Left lung (tissue), 10 donors: ENCODE data around the gene RAVER2. TPM values are rescaled to one million over a fixed set of nuclear protein-coding genes. Genes with fewer than 3 reads are reported as not detected.

Experiments used
- ATAC-seq: fragments of 200-7000 bp; cut with Tn5 transposase; one replicate; pipeline ENCODE4 v1.9.1; 2020; ENCODE audit warnings: moderate library complexity
- DNase-seq, 4 donors: peaks; one replicate each; pipeline ENCODE4 v3.0.0-alpha.2; 2013 to 2020
- H3K27ac ChIP-seq, 2 donors: fragments of 200-600 bp; sonication (generic) in 1 of 2; one replicate each; pipeline versions ENCODE4 v1.5.0 to v1.8.0; 2020 to 2021
- H3K27me3 ChIP-seq, 2 donors: fragments of 200-600 bp; sonication (generic) in 1 of 2; one replicate each; pipeline versions ENCODE4 v1.5.0 to v1.8.0; 2020 to 2021
- H3K36me3 ChIP-seq, 2 donors: fragments of 200-600 bp; sonication (generic) in 1 of 2; one replicate each; pipeline versions ENCODE4 v1.5.0 to v1.8.0; 2020 to 2021
- H3K4me1 ChIP-seq, 2 donors: fragments of 200-600 bp; one replicate each; pipeline ENCODE4 v1.8.0; 2021
- H3K4me3 ChIP-seq, 2 donors: fragments of 200-600 bp; sonication (generic) in 1 of 2; one replicate each; pipeline versions ENCODE4 v1.5.0 to v1.8.0; 2020 to 2021; ENCODE audit warnings: mild to moderate bottlenecking in 1 of 2
- H3K9me3 ChIP-seq, 2 donors: fragments of 200-600 bp; sonication (generic) in 1 of 2; one replicate each; pipeline versions ENCODE4 v1.5.0 to v1.8.0; 2020 to 2021
- CTCF ChIP-seq, 2 donors: fragments of 200-600 bp; sonication (generic) in 1 of 2; IDR thresholded peaks; one replicate each; pipeline versions ENCODE4 v1.5.0 to v1.8.0; 2021; ENCODE audit warnings: antibody characterized with exemption in 2 of 2
- intact Hi-C, 2 donors: fragments of 100-400 bp; cut with DNase I; formaldehyde crosslinking; loops; one replicate each; pipeline versions ENCODE4 v1.11.2 to v1.14.2; 2022
- polyA plus RNA-seq, 6 donors: library from polyadenylated mRNA; unstranded; fragments of 120-200 nt; gene quantifications; one replicate each; pipeline ENCODE4 v1.2.1, GENCODE V29; 2013; ENCODE audit not compliant: insufficient read length in 6 of 6
- total RNA-seq, 2 donors: library from RNA; stranded (reverse); fragmentation: NEBNext Ultra II Directional; extraction: Animal tissue kit (Norgen Biotek cat#: 25700); gene quantifications; one replicate each; pipeline ENCODE4 v1.2.1, GENCODE V29; 2021
- donor health status: DM: no; HTN: yes; CAD: no.
- donor health status: DM: no; HTN: no; CAD: no.

Gene RAVER2
- total and polyA plus RNA-seq, 8 donors, result 13.3 to 37.8 (median 32.7) TPM

GRCh38 chr1:64865105-64865757, 120.4 kb downstream of the RAVER2 start:
- Histone ChIP-seq H3K9me3 (no peaks in the 10 kb centered on the region), H3K4me1 (peaks cover 6 to 44% of the 10 kb centered on the region in 2 donors), H3K36me3 (peaks cover 0 to 73% of the 10 kb centered on the region in 2 donors), H3K27me3 (no peaks in the 10 kb centered on the region), H3K27ac (peak overlapping the region in 1 of 2 donors; percentile 76), H3K4me3 (no peak overlapping the region)
- TF ChIP-seq CTCF (IDR thresholded peaks at IDR 0.05), result no peak
- intact Hi-C loops, result no loop called here
- ATAC-seq (no peak), DNase-seq (no peak)

GRCh38 chr1:64866689-64867088, 121.8 kb downstream of the RAVER2 start:
- peaks cover 0 to 74% of the 10 kb centered on the region in 2 donors for H3K36me3 ChIP-seq
- DNase-seq, result no peak

GRCh38 chr1:64867266-64867665, 122.4 kb downstream of the RAVER2 start:
- H3K27me3 ChIP-seq, result no peaks in the 10 kb centered on the region
- H3K27ac ChIP-seq, result no peak overlapping the region
- intact Hi-C loops, result no loop called here
- TF ChIP-seq CTCF (IDR thresholded peaks at IDR 0.05), result no peak
- H3K4me1 ChIP-seq, result peaks cover 6 to 34% of the 10 kb centered on the region in 2 donors
- DNase-seq (no peak), ATAC-seq (no peak)
- H3K36me3 ChIP-seq, result peaks cover 0 to 74% of the 10 kb centered on the region in 2 donors
- H3K9me3 ChIP-seq, result no peaks in the 10 kb centered on the region
- H3K4me3 ChIP-seq, result no peak overlapping the region

More at GRCh38 chr1:64866689-64867088, 121.8 kb downstream of the RAVER2 start:
- Histone ChIP-seq H3K27ac (no peak overlapping the region), H3K4me3 (no peak overlapping the region), H3K9me3 (no peaks in the 10 kb centered on the region), H3K27me3 (no peaks in the 10 kb centered on the region), H3K4me1 (peaks cover 6 to 39% of the 10 kb centered on the region in 2 donors)
- ATAC-seq, result no peak
- TF ChIP-seq CTCF (IDR thresholded peaks at IDR 0.05), result no peak
- intact Hi-C loops, result no loop called here

- ATAC-seq (no peak), DNase-seq (no peak)
- TF ChIP-seq CTCF (IDR thresholded peaks at IDR 0.05), result no peak
- Histone ChIP-seq H3K4me1 (no peaks in the 10 kb centered on the region), H3K9me3 (no peaks in the 10 kb centered on the region), H3K36me3 (peaks cover 0 to 96% of the 10 kb centered on the region in 2 donors), H3K27me3 (no peaks in the 10 kb centered on the region), H3K4me3 (no peak overlapping the region), H3K27ac (no peak overlapping the region)
- intact Hi-C loops, result no loop called here
These were observed 126.4 kb downstream of the RAVER2 start for GRCh38 chr1:64871256-64871655.

GRCh38 chr1:64872067-64872466, 127.2 kb downstream of the RAVER2 start:
- intact Hi-C loops, result no loop called here
- no peak for TF ChIP-seq CTCF (IDR thresholded peaks at IDR 0.05)
- no peak for ATAC-seq

More at GRCh38 chr1:64872067-64872466, 127.2 kb downstream of the RAVER2 start:
- DNase-seq, result no peak
- Histone ChIP-seq H3K36me3 (peaks cover 0 to 94% of the 10 kb centered on the region in 2 donors), H3K27ac (no peak overlapping the region), H3K4me1 (no peaks in the 10 kb centered on the region), H3K9me3 (no peaks in the 10 kb centered on the region), H3K27me3 (no peaks in the 10 kb centered on the region), H3K4me3 (no peak overlapping the region)
